PFSK-1 (cell line): Measurements from ENCODE around the gene NFAM1.

Source experiments
- FOXP2 ChIP-seq: optimal IDR thresholded peaks from 2 replicates; pipeline ENCODE3; 2011; ENCODE audit warnings: borderline replicate concordance, control low read depth, inconsistent platforms; ENCODE audit not compliant: insufficient read depth; ENCODE audit errors: extremely low read length, extremely low read depth
- POLR2AphosphoS5 ChIP-seq: IDR thresholded peaks from 2 replicates; pipeline ENCODE4 v1.6.1; 2012; ENCODE audit warnings: low read depth, mild to moderate bottlenecking, control low read depth, low read length, moderate library complexity
- REST ChIP-seq, 2 experiments: IDR thresholded peaks; 2 replicates each; pipeline versions ENCODE4 v1.6.1 to v1.8.0; 2011 to 2012; ENCODE audit warnings: low read depth in 2 of 2, low read length in 2 of 2, control low read depth in 1 of 2, inconsistent platforms in 1 of 2, mild to moderate bottlenecking in 1 of 2, moderate library complexity in 1 of 2; ENCODE audit not compliant: insufficient read depth in 1 of 2
- SIN3A ChIP-seq: IDR thresholded peaks from 2 replicates; pipeline ENCODE4 v1.6.1; 2012; ENCODE audit warnings: mild to moderate bottlenecking, low read length, moderate library complexity, borderline replicate concordance; ENCODE audit not compliant: insufficient read depth
- TAF1 ChIP-seq: IDR thresholded peaks from 2 replicates; pipeline ENCODE4 v1.6.1; 2012; ENCODE audit warnings: low read length, control low read depth, borderline replicate concordance; ENCODE audit not compliant: insufficient read depth

NFAM1 gene

GRCh38 chr22:42357634-42358296 lies 74.4 kb downstream of the NFAM1 start:
- TF ChIP-seq FOXP2 (no peak), TAF1 (no peak), POLR2AphosphoS5 (no peak), REST (IDR thresholded peaks at IDR 0.05; ENCODE audit: insufficient read depth in 1 of 2, low read depth in 2 of 2, low read length in 2 of 2) (no peak), SIN3A (no peak)

DNA sequence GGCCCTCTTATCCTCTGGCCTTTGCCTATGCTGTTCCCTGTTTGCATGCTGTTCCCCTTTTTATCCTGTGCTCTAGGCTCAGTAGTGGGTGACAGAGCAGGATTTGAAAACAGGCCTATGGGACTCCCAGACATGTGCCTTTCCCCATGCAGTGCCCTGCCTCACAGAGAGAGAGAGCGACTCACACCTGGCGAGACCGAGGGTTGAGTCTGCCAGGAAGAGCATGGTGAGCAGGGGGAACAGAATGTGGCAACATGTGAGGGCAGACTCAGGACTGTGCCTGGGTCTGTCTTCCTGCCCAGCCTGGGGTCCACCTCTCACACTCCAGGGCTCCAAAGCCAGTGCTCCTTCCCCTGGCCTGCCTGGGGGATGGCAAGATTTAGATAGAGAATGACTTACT lies 75.0 kb downstream of the NFAM1 start:
- TF ChIP-seq FOXP2 (no peak), SIN3A (no peak), REST (IDR thresholded peaks at IDR 0.05; ENCODE audit: insufficient read depth in 1 of 2, low read depth in 2 of 2, low read length in 2 of 2) (no peak), POLR2AphosphoS5 (no peak), TAF1 (no peak)

DNA sequence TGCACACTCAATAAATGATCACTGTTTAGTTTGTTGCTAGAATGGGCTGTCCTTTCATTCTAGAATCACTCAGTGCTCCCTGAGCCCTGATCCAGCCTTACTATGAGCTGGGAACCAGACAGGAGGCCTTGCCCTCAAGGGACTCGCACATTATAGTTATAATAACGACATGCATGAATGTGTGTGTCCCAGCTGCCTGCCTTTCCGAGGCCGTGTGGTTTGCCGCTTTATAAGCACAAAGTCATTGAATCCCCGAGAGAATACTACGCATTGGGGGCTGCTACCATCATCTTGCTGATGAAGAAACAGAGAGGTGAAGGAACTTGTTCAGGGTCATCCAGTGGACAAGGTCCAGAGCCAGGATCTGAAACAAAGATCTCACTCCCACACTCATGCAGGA lies 75.7 kb downstream of the NFAM1 start:
- TF ChIP-seq TAF1 (no peak), REST (IDR thresholded peaks at IDR 0.05; ENCODE audit: insufficient read depth in 1 of 2, low read depth in 2 of 2, low read length in 2 of 2) (no peak), FOXP2 (no peak), POLR2AphosphoS5 (no peak), SIN3A (no peak)

- TF ChIP-seq TAF1 (no peak), FOXP2 (no peak), REST (IDR thresholded peaks at IDR 0.05; ENCODE audit: insufficient read depth in 1 of 2, low read depth in 2 of 2, low read length in 2 of 2) (no peak), POLR2AphosphoS5 (no peak), SIN3A (no peak)
Measured at GRCh38 chr22:42353883-42354727, 78.1 kb downstream of the NFAM1 start.
